Measurements from ENCODE around the gene IVNS1ABP.
"Not testable (repeated sequence)": the region's sequence is repeated elsewhere in the genome, so short reads cannot be mapped to it uniquely, and the experiment has no call there.

IVNS1ABP gene

DNA sequence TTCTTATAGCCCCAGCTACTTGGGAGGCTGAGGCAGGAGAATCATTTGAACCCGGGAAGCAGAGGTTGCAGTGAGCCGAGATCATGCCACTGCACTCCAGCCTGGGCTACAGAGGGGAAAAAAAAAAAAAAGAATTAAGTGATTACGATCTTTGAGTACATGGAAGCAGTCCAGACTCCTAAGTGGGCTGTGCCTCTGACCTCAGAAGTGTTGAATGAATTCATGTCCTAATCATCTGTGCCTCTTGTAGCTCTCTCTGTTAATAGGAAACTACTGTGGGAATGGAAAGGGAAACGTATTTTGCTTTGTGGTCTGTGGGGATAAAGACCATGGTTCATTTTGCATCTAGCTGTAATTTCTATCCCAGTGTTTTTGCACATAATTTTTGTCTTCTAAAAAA lies 8.4 kb upstream of the IVNS1ABP start:
- no peak for DNase-seq

DNA sequence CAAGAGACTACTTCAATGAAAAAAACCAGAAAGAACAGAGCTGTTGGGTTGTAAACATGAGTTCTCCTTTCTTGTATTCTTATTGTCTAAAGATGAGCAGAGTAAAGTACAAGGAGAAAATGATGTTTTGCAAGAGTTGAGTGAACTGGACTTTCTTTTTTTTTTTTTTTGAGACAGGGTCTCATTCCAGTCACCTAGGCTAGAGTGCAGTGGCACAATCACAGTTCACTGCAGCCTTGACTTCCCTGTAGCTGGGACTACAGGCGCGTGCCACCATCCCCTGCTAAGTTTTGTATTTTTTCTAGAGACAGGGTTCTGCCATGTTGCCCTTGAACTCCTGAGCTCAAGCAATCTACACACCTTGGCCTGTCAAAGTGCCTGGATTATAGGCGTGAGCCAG lies 7.1 kb upstream of the IVNS1ABP start:
- no peak for DNase-seq

DNA sequence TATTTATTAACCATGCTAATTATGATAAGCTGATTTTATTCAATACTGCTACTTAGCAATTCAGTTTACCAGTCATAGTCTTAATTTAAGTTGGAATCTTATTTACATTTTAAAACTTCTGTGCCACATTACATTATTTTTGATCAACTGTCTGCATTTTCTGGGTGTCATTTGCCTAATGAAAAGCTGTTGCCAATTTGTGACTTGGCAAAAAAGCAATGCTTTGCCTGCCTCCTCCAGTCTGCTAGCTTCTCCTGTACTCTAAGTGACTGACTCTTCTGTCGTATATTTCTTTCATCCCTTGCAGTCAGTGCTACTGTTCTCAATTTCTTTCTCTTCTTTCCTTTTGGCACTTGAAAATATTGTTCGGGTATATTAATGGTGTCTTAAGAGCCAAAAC lies 5.6 kb upstream of the IVNS1ABP start:
- no peak for DNase-seq

DNA sequence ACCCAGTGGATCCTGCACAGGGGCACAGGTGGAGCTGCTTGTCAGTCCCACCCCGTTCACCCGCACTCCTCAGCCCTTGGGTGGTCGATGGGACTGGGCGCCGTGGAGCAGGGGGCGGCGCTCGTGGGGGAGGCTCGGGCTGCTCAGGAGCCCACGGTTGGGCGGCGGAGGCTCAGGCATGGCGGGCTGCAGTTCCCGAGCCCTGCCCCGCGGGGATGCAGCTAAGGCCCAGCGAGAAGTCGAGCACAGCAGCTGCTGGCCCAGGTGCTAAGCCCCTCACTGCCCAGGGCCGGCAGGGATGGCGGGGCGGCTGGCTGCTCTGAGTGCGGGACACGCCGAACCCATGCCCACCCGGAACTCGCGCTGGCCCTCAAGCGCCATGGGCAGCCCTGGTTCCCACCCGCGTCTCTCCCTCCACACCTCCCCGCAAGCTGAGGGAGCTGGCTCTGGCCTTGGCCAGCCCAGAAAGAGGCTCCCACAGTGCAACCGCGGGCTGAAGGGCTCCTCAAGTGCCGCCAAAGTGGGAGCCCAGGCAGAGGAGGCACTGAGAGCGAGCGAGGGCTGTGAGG lies 4.7 kb upstream of the IVNS1ABP start:
- not testable (repeated sequence) for DNase-seq

DNA sequence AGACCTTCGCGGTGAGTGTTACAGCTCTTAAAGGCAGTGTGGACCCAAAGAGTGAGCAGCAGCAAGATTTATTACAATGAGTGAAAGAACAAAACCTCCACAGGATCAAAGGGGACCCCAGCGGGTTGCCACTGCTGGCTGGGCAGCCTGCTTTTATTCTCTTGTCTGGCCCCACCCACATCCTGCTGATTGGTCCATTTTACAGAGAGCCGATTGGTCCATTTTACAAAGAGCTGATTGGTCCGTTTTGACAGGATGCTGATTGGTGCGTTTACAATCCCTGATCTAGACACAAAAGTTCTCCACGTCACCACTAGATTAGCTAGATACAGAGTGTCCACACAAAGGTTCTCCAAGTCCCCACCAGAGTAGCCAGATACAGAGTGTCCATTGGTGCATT lies 4.1 kb upstream of the IVNS1ABP start:
- not testable (repeated sequence) for DNase-seq

DNA sequence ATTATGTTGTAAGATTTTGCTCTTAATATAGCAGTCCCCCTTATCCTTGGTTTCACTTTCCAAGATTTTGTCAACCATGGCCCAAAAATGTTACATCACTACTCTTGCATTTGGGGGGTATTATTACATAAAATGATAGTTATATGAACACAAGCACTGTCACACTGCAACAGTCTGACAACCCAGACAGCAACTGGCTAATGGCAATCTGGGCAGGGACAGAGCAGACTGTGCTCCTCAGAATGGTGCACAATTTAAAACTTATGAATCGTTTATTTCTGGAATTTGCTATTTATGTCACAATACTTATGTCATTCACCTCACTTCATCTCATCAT lies 2.1 kb upstream of the IVNS1ABP start:
- no peak for DNase-seq

DNA sequence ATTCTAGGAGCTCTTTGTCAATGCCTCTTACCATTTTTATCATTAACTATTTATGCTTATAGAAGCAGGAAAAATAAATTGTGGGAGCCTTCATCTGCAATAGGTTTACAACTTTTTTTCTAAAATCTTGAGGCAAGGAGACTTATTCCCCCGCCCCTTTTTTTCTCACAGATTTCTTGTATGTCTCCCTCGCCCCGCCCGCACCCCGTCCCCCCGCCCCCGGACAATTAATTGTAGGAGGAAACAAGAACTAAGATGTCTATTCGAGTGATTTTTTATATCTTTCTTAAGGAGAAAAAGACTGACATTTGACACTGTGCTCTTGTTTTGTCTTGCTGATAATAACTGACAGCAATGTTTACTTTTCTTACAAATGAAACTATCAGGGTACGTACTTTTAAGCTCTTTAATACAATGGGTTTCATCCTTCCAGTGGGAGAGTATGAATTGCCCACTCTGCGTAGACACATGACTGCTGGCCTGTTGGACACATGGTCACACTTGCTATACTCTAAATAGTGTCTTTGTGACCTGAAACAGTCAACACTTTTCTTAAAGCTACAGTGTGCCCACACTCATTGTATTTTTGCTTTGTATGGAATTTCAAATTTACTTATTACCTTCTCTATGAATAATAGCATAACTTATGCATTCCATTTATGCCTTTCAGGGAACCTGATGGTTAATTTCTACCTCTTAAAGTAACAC lies 1.5 kb upstream of the IVNS1ABP start:
- no peak for DNase-seq

DNA sequence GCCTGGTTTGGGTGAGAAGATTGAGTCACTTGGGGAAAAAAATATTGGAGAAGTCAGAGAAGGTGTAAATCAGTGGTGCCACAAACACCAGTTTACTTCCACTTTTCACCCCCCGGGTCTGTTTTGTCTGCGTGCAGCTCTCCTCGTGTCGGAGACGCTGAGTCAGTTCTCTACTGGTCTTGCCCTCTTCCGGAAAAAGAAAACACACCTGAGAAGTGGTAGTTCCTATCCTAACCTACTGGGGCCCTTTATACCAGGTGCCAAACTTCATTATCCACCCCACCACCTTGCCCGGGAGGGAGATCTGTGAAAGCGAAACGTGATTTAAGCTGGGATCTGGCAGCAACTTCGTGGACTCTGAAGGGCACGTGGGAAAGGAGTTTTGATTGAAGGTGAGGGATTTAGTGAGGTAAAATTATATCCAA lies 855 bp upstream of the IVNS1ABP start:
- DNase-seq = peak; percentile 94

DNA sequence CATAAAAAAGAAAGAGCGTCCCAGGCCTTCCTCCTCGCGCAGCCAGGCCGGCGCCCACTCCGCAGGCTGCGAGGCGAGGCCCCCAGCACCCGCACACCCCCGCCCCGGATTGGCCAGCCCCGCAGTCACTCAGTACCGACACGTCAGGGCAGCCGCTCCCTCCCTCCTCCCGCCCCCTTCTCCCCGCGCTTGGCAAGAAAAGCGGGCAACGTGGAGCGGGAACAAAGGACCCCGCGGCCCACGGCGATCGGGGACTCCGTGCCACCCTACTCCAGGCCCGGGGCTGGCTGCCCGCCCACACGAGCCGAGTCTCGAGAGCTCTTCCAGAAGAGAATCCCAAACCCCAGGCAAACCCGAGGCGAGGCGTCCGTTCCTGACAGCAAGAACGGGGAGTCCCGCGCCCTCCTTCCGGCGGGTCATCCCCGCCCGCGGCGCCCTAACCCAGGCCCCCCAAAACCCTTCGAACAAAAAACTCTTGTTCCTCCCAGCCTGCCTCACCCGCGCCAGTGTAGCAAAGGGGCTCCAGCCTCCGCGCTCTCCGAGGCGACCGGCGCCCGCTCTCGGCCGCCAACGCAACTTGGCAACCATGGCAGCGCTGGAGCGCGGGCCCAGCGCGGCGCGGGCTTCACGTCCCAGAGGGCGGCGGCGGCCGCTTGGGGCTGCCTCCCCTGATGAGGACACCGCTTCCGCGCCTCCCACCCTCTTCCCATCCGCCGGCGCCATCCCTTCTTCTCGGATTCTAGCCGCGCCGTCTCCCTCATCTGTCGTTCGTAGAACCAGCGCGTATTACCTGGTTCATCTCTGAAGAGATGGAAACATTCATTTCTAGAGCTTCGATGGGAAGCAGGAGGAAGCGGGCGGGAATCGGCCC lies 645 bp downstream of the IVNS1ABP start:
- peak; percentile 91 for DNase-seq

DNA sequence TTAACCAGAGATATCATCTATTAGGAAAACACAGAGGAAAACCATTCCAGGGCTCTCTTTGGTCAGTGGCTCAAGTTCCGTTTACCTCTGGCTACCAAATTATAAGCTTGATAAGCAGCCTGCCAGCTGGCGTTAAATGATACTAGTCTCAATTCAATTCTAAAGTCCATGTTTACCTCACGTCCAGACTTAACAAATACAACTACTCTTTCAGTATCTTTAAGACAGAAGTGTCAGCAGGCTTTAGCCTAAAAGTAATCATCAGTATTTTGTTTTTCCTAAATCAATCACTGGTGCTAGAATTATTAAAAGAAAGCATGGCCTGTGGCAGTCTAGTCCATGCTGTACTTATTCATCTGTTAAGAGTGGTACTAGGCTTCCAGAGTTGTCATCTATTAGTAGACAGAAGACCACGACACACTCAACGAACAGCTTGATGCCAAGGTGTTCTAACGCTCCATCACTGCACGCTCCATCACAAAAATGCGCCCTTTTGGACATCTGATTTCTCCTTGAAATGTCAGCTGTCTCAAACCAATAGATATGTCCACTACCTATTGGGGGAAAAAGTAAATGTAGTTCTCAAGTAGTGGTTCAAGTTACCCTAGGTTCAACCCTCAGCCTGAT lies 1.5 kb downstream of the IVNS1ABP start:
- peak; percentile 28 for DNase-seq

DNA sequence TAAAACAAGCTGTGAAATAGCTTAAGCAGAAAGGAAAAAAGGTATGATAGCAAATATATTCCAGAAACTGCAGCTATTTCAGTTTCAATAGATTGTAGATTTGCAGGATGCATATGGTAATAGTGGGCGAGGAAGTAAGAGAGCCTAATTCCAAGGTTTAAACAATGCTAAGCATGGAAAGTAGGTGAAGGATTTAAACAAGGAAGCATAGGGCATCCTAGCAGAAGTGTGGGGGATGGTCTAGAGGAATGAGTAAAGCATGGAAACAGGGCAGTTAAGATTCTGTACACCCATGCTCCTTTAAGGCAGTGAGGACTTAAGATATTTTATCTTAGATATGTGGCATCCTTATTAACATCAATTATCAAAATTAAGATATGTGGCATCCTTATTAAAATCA lies 2.6 kb downstream of the IVNS1ABP start:
- DNase-seq = no peak

DNA sequence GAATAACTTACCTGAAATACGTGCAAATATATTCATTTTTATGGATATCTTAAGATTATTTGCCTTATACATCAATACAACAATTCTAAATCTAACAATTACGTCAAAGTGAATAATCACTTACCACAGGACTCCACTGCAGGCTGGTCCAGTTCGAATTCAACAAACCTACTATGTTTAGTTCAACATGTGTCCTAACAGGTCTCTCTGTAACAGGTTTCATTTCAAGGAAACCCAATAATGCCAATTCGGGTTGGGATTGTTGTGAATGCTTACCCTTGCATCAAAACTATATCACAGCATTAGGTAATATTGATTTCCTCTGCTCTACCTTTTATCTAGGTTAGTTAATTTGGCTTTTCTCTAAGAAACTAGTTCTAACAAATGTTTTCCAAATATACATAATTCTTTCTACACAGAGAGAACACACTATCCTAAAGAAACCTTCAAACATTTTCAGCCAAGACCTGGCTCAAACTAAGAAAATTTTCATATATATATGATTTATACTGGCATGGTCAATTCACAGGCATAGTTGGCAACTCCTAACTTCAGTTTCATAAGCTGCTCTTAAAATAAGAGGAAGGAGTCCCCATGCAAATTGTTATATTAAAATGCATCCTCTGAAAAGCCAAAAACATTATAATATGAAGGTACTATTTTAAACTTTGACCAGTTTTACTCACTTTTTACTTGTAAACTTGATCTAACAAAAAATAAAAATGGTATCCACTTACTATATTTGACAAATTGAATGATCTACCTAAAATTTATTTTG lies 4.5 kb downstream of the IVNS1ABP start:
- no peak for DNase-seq

DNA sequence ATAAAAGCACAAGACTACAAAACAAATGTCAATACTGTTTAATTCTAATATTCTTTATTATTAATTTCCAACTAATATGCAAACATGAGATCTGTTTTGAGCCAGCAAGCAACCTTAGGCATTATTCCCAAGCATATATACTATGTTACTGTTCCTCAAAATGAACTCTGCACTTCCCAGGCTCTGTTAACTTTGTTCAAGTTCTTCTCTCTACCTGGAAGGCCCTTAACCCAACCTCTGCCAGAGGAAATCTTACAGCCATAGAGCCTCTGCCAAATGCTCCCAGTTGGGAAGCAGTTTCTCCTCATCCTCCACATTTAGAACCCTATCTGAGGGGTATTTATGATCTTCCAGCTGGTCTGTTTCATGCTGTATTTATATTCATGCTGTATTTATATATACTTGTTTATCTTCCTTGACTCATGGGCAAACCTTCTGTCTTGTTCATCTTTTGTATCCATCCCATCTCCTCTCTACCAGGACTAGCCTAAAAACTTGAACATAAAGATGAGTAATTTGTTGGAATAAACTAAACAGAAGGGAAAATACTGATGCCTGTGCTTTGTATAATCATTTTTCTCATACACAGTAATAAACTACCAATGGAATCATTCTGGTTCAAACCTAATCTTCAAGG lies 5.3 kb downstream of the IVNS1ABP start:
- no peak for DNase-seq

DNA sequence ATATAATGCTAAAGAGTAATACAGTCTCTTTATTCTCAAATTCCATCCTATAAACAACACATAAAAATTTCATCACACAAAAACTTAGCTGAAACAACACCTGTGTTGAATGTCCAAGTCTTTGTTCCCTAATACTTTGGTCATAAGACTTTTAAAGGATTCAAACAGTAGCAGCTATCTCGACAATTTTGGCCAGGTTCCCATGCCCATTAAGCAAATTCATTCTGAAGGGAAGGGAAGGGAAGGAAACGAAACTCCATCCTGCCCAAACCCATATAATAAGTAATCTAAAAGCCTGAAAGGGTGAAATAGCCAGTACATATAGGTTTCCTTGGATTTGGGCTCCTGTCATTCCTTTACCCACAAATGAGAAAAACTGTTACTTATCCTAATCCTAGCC lies 7.5 kb downstream of the IVNS1ABP start:
- no peak for DNase-seq

DNA sequence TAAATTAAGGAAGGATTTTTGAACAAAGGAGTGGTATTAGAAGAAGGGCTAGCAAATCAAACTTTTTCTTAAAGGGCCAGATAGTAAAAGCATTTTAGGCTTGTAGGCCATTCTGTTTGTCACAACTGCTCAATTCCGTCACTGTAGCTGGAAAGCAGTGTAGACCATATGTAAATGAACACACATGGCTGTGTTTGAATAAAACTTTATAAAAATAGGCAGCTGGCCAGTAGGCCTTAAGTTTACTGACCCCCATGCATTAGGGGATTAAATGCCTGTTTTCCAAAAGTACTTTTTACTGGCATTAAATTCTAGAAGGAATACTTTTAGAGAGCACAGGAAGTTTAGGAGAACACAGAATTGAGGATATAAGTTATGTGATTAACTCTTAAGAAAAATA lies 8.9 kb downstream of the IVNS1ABP start:
- no peak for DNase-seq

DNA sequence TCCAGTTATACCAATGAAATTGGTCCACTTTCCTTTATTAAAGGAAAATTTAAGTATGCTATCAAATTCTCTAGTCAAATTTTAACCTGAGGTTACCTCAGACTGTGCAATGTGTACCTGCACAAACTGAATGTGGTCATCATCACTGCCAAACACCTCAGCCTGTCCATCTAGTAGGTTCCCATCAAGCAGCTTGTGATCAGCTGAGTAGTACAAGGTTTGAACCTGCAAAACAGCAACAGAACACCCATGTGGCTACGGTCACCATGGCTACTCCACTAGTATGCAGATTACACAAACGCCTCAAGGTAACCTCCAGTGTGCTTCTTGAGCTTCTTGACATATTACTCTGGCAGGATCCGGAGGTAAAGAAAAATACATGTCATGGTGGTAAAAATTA lies 11.6 kb downstream of the IVNS1ABP start:
- DNase-seq = no peak

DNA sequence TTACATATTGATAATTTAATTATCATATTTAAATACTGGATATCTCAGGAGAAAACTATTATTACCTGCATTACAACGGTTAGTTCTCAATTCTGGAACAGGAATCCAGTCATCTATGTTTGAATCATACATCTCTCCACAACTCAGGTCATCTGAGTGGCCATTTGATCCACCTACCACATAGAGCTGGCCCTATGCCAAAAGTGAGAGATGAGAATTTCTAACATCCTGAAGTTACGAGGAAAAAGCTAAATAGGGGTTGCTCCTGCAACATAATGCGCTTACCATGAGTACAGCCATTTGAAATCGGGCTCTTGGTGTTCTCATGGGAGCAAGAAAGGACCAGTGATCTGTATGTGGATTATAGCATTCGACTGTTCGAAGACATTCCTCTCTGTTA lies 16.9 kb downstream of the IVNS1ABP start:
- DNase-seq = no peak

DNA sequence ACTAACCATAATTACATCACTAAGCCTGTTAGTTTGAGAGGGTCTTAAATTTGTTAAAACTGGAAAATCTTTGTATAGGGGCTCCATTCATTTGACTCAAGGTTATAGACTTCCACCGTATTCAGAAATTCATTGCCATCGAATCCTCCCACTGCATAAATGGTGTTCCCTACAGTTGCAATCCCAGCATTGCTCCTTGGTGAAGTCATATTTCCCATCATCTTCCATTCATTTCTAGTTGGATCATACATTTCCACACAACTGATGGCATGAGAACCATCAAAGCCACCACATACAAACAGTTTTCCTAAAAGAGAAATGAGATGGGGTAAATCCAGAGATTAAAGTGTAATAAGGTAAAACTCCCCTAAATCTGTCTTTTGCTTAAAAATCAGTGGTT lies 19.1 kb downstream of the IVNS1ABP start:
- no peak for DNase-seq

DNA sequence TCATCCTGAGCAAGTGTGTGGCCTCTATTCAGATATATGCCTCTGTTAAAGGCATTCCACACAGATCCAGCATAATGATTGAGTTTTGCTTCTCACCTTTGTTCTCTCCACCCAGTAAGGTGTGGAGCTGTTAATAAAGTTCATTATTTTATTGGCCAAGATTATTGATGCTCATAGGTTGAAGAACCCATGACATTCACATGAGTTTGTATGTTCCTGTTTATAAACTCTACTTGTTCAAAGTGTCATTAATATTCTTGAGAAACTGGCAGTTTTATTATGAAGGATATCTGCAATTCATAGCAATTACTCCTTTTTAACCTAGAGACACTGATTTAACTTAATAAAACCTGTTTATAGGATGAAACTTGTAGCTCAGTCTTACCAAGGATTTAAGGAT lies 22.0 kb downstream of the IVNS1ABP start:
- no peak for DNase-seq

DNA sequence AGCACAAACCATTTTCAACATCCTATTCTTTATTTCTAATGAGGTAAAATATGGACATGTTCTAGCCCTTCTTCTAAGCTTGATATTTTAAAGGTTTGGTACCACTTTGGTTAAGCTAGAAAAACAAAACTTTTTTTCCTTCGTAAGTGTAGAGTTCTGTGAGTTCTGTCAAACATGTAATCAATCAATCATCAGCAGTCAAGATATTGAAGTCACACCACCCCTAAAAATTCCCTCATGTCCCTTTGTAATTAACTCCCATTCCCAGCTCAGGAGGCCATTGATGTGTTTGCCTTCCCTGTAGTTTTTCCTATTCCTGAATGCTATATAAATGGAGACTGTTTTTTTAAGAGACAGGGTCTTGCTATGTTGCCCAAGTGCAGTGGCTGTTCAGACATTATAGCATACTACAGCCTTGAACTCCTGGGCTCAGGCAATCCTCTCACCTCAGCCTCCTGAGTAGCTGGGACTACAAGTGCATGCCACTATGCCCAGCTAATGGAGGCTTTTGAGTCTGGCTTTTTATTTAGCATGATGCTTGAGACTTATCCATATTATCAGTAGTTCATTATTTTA lies 23.0 kb downstream of the IVNS1ABP start:
- DNase-seq = no peak

DNA sequence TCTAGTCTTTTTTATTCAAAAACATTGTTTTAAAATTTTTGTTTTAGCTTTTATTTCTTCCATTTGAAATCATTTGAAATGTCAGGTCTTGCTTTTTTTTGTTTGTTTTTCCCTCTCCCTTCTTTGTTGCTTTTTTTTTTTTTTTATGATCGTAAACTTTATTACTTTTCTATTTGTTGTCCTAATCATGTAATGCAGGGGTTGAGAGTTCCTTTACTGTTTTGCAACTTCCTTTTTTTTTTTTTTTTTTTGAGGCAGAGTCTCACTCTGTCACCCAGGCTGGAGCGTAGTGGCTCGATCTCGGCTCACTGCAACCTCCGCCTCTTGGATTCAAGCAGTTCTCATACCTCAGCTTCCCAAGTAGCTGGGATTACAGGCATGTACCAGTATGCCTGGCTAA lies 24.8 kb downstream of the IVNS1ABP start:
- no peak for DNase-seq

DNA sequence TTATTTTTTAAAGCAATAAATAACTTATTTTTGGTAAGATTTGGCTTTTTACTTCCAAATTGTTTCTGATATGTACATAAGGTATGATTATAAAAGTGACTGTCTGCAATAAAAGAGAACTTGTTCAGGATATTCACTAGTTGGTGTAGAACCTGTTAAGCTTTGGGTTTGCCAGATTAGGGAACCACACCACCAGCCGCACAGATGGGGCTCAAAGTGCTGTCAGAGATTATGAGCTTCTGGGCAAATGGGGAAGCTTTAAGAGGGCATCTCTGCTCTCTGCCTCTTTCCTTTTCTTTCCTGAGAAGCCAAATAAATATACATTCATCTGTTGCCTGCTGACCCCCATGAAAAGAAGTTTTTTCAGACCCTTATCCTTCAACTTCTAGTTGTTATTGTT lies 25.4 kb downstream of the IVNS1ABP start:
- DNase-seq = no peak

Data from RPMI8226 (cell line).